ENCODE data around the gene ABR. TPM values are rescaled to one million over a fixed set of nuclear protein-coding genes. Genes with fewer than 3 reads are reported as not detected.

ABR gene
- polyA plus RNA-seq, 3 donors, result 19.8 to 160 (median 26.0) TPM

- Mint-ChIP-seq H3K9me3 (peaks cover 0 to 6% (median 0%) of the 10 kb centered on the region in 7 donors), H3K4me3 (peak overlapping the region; percentile 56 to 72), H3K4me1 (peaks cover 87% of the 10 kb centered on the region), H3K27ac (peak overlapping the region; percentile 90 to 96 (median 94)), H3K36me3 (peaks cover 3 to 6% of the 10 kb centered on the region in 2 donors), H3K27me3 (ENCODE audit: low read depth in 3 of 3) (no peaks in the 10 kb centered on the region)
- H3K27ac ChIP-seq (ENCODE audit: low read depth in 1 of 2, low read length in 2 of 2), result peak overlapping the region; percentile 92 to 93
- peak overlapping the region; percentile 64 for H3K4me2 ChIP-seq (replicated peaks; ENCODE audit: extremely low read depth, low read length, poor library complexity, severe bottlenecking)
- H3K4me1 ChIP-seq (ENCODE audit: control insufficient read depth in 1 of 2, insufficient read depth in 2 of 2, low read length in 2 of 2), result peaks cover 80 to 98% of the 10 kb centered on the region in 2 donors
- TF ChIP-seq CTCF (IDR thresholded peaks at IDR 0.05), result no peak
- intact Hi-C loops (cut with micrococcal nuclease), result loop anchor here in 1 of 2 donors (5.0 kb wide), 1 partner anchor 35 kb away; no protein-coding TSS in a partner anchor
- no peaks in the 10 kb centered on the region for H3K27me3 ChIP-seq (ENCODE audit: control insufficient read depth in 2 of 2, insufficient read depth in 2 of 2, low read length in 2 of 2)
- H3K4me3 ChIP-seq (replicated peaks in 1 of 3; ENCODE audit: low read depth in 2 of 3, low read length in 3 of 3), result peak overlapping the region in 1 of 3 experiments; percentile 59
- no peaks in the 10 kb centered on the region for H3K36me3 ChIP-seq (replicated peaks in 1 of 2; ENCODE audit: control insufficient read depth in 1 of 2, insufficient read depth in 2 of 2, low read length in 2 of 2)
- no peaks in the 10 kb centered on the region for H3K9me3 ChIP-seq (replicated peaks in 1 of 2; ENCODE audit: control insufficient read depth in 1 of 2, insufficient read depth in 1 of 2, low read length in 2 of 2)
- 81% methylated on average over 12 of the region's 14 CpGs for WGBS (ENCODE audit: insufficient coverage)
- H3K79me2 ChIP-seq (ENCODE audit: insufficient read depth, low read length), result peaks cover 67% of the 10 kb centered on the region
- H3K9ac ChIP-seq (ENCODE audit: insufficient read depth, low read length, poor library complexity, severe bottlenecking), result peak overlapping the region; percentile 71
- H4K20me1 ChIP-seq (ENCODE audit: insufficient read depth, low read length), result peaks cover 58% of the 10 kb centered on the region
- H2AFZ ChIP-seq (ENCODE audit: insufficient read depth, low read depth, low read length, poor library complexity, severe bottlenecking), result no peak overlapping the region
- no peak for DNase-seq
Measured at GRCh38 chr17:1196946-1197345, 17.2 kb upstream of the ABR start.

GRCh38 chr17:1192911-1193699, 13.3 kb upstream of the ABR start:
- Histone ChIP-seq H3K4me3 (replicated peaks in 1 of 3; ENCODE audit: low read depth in 2 of 3, low read length in 3 of 3) (no peak overlapping the region), H3K79me2 (ENCODE audit: insufficient read depth, low read length) (peaks cover 65% of the 10 kb centered on the region), H3K9me3 (replicated peaks in 1 of 2; ENCODE audit: control insufficient read depth in 1 of 2, insufficient read depth in 1 of 2, low read length in 2 of 2) (no peaks in the 10 kb centered on the region), H3K4me1 (ENCODE audit: control insufficient read depth in 1 of 2, insufficient read depth in 2 of 2, low read length in 2 of 2) (peaks cover 74 to 91% of the 10 kb centered on the region in 2 donors), H2AFZ (ENCODE audit: insufficient read depth, low read depth, low read length, poor library complexity, severe bottlenecking) (no peak overlapping the region), H4K20me1 (ENCODE audit: insufficient read depth, low read length) (peaks cover 64% of the 10 kb centered on the region), H3K36me3 (replicated peaks in 1 of 2; ENCODE audit: control insufficient read depth in 1 of 2, insufficient read depth in 2 of 2, low read length in 2 of 2) (no peaks in the 10 kb centered on the region), H3K4me2 (replicated peaks; ENCODE audit: extremely low read depth, low read length, poor library complexity, severe bottlenecking) (peak overlapping the region; percentile 16), H3K9ac (ENCODE audit: insufficient read depth, low read length, poor library complexity, severe bottlenecking) (no peak overlapping the region), H3K27me3 (ENCODE audit: control insufficient read depth in 2 of 2, insufficient read depth in 2 of 2, low read length in 2 of 2) (no peaks in the 10 kb centered on the region), H3K27ac (ENCODE audit: low read depth in 1 of 2, low read length in 2 of 2) (peak overlapping the region in 1 of 2 donors; percentile 21)
- no peak for TF ChIP-seq CTCF (IDR thresholded peaks at IDR 0.05)
- Mint-ChIP-seq H3K27ac (peak overlapping the region in 6 of 7 donors; percentile 5 to 80 (median 46)), H3K4me1 (peaks cover 84% of the 10 kb centered on the region), H3K4me3 (peak overlapping the region in 1 of 2 donors; percentile 24), H3K9me3 (peaks cover 0 to 8% (median 0%) of the 10 kb centered on the region in 7 donors), H3K36me3 (peaks cover 13% of the 10 kb centered on the region in 2 donors), H3K27me3 (ENCODE audit: low read depth in 3 of 3) (peaks cover 0 to 9% (median 0%) of the 10 kb centered on the region in 3 donors)
- WGBS (ENCODE audit: insufficient coverage), result 75% methylated on average over 22 of the region's 31 CpGs
- intact Hi-C loops (cut with micrococcal nuclease), result no loop called here
- no peak for DNase-seq
